GM12873 (cell line): ENCODE data around the gene MED15.

Source experiments
- TF ChIP-seq, protein P1 (sequence below): IDR thresholded peaks from 2 replicates; pipeline ENCODE4 v1.5.1; 2012; ENCODE audit warnings: low read depth, mild to moderate bottlenecking, moderate library complexity, low read length, control low read depth; ENCODE audit not compliant: insufficient read depth; ENCODE audit errors: missing control alignments

MED15 gene

DNA sequence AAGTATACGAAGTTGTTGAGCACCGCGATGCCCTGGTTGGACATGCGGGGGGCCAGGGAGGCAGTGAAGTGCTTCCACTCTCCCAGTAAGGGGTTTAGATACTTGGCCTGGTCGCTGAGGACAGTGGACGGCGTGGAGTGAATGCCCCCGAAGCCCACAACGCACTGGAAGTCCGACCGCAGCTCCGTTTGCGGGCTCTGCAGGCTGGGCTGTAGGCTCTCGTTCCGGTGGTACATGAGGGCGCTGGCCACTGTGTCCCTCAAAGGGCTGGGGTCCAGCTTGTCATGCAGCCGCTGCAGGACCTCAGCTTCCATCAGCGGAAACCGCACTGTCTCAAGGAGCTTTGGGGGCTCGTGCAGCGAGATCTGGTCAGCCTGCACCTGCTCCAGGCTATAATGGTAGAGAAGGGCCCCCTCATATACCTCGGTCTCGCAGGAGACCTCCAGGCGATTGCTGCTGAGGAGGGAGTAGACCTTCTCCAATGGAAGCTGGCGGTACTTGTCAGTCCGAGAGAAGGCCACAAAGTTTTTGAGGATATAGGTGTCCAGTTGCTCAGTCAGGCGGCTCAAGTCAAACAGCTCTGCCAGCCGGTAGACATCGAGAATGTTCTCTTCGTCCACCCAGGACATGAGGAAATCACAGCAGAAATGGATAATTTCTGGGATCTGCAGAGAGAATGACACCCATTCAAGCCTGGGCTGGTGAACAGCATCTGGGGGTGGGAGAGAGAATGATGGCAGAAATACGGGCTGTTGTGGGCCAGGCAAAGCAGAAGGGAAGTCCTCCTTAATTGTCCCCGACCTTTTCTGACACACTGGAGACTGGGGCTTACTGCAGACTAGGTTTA, 42.3 kb upstream of the MED15 start:
- TF ChIP-seq, protein P1, sequence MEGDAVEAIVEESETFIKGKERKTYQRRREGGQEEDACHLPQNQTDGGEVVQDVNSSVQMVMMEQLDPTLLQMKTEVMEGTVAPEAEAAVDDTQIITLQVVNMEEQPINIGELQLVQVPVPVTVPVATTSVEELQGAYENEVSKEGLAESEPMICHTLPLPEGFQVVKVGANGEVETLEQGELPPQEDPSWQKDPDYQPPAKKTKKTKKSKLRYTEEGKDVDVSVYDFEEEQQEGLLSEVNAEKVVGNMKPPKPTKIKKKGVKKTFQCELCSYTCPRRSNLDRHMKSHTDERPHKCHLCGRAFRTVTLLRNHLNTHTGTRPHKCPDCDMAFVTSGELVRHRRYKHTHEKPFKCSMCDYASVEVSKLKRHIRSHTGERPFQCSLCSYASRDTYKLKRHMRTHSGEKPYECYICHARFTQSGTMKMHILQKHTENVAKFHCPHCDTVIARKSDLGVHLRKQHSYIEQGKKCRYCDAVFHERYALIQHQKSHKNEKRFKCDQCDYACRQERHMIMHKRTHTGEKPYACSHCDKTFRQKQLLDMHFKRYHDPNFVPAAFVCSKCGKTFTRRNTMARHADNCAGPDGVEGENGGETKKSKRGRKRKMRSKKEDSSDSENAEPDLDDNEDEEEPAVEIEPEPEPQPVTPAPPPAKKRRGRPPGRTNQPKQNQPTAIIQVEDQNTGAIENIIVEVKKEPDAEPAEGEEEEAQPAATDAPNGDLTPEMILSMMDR: no peak

DNA sequence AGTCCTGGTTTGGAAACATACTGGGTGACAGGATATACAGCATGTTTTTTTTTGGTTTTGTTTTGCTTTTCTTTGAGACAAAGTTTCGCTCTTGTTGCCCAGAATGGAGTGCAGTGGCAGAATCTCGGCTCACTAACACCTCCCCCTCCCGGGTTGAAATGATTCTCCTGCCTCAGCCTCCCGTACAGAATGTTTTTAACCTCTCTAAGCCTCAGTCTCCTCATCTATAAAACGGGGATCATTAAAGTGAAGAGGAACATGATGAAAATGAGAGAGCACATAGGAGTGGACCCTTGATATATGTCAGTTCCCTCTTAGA, 41.7 kb upstream of the MED15 start:
- TF ChIP-seq, protein P1: no peak

DNA sequence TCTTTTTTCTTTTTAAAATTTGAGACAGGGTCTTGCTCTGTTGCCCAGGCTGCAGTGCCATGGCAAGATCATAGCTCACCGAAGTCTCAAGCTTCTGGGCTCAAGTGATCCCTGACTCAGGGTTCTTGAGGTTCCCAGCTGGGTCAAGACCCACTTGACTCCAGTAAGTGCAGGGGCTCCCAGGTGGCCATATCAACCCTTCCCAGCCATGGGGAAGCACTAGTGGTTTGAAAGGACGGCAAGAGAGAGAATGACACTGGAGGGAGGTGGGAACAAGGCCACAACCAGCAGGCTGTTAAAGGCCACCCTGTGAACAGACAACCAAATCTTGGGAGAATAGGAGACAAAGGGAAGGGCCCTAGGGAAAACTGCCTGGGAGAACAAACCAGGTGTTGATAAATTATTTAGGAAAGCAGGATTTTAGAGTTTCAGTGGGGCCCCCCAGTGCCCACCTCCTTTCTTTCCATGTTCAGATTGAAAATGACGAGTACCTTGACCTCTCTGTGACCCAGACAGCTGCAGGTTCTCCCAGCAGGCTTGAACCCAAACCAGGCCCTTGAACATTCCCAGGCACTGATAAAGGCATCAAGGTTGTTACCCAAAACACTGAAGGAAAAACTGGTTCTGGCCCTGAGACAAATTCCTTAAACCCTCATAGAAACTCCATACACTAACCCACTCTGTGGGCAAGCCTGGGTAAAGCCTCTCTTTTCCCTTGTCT, 40.6 kb upstream of the MED15 start:
- TF ChIP-seq, protein P1: no peak

DNA sequence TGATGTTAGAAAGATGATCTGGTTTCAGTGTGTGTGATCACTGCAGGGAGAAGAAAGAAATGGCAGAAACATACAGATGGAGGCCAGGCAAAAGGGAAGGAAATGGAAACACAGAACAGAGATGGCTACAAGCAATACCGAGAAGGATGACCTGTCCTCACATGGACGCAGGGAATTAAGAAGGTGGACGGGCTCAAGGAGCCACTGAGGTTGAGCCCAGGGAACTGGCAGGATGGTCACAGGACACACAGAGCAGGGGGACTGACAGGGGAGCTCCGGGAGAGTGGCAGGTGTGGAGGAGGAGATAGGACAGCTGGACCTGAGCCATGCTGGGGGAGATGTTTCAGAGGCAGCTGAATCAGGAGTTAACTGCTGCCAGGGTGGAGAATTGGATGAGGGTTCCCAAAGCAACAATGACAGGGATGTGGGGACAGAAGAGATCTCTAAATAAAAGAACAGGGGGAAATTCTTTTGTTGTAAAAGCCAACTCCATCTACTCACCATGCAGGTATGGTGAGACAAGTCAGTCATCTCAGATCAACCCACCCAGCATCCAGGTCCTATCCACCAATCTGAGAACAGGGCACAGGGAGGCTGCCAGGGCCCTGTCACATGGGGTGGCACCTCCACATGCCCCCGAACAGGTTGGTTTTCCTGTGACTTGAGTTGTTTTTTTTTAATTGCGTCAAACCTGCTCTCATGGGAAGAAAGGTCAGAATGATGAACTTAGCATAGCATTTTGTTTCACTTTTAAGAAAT, 38.1 kb upstream of the MED15 start:
- TF ChIP-seq, protein P1: no peak

DNA sequence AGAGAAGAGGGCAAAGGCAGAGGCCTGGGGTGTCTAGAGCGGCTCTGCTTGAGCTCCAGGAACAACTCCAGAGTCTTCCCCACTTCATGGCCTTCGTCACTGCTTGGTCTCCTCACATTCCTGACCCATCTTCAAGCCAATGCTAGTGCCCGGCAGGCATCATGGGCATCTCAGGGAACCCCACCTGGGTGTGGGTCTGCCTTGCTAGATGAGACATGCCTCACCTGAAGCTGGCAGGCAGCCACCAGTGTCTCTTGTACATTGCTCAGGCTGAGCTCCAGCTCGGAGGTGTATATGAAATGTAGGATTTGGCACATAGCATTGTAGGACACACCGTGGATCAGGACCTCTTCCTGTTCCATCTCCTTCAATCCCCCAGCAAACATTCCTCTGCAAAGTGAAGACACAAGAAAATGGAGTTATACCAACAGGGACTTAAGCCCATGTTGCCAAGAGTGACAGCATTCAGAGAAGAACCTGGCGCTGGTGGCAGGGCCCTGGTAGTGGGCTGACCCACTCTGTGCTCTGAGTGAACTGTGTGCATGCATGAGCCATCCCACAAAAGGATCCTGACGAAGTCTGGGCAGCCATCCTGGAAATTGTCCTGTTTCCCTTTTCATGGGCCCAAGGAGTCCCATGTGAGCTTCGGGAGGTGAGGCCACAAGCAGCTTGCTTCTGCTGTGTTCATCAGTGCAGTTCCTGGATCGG, 36.1 kb upstream of the MED15 start:
- TF ChIP-seq, protein P1: no peak

DNA sequence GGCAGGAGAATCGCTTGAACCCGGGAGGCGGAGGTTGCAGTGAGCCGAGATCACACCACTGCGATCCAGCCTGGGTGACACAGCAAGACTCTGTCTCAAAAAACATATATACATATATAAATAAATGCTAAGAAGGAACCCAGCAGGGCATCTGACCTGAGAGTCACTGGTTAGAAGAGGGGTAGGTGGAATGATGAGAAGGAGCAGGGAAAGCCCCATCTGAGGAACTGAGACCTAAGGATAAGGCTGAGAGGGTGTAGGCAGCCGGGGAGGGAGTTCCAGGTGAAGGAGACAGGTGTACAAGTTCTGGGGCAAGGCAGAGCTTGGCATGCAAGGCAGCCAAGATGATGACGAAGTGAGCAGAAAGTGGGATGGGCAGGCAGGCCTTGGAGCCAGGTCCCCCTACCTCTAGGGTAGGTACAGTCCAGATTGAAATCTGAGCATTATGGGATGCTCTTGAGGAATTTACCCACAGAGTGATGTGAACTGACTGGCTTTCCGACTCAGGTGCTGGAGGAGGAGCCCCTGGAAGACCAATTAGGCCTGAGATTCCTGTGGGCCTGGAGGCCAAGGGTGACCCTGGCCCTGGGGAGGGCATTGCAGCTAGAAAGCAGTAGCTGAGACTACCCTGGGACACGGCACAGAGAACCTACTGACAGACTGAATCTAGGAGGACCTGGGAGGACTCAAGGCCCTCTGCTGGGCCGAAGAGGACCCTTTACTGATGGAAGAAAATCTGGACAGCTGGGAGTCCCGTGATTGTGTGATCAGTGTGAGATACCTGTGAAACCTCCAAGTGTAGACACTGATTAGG, 34.6 kb upstream of the MED15 start:
- TF ChIP-seq, protein P1: no peak
